GM19455 (cell line): ENCODE measurements around the gene PGF.

ENCODE experiments used
- ATAC-seq: cut with Tn5 transposase; IDR thresholded peaks from one replicate; pipeline ENCODE4 v1.9.1; 2021; ENCODE audit not compliant: unreplicated experiment

PGF gene

DNA sequence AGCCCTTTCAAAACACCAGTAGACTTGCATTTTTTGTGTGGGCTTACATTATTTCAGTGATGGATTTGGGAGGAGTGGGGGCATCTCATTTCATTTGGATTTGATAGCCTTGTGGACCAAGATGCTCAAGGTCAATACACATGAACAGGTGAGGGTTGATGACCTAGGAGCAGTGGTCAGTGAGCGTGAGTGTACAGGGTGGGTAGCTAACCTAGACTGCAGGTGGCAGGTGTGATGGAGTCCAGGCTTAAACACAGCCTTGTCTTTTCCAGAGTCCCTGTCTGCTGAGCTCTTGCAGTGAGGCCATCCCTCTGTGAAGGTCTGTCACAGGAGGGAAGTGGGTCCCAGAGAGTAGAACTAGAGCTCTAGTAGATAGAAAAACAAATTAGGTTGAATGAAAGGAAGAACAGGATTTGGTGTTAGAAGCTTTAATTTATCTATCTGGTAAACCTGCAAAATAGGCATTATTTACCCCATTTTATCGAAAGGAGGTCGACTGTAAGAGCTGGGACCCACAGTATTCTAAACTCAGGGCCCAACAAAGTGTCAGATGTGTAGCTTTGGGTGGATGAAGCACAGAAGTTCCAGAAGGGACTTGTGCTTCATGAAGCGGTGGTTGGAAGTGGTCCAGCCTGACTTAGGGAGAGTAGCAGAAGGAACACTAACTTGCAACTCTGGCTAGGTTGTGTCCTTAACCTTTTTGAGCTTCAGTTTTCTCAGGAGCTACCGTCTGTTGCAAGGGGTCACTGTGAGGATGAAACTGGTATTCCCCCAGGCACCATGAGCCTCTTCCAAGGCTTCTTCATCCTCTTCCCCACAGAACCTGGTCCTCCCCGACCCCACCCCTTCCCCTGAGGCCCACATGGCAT lies 50.5 kb downstream of the PGF start:
- no peak for ATAC-seq

DNA sequence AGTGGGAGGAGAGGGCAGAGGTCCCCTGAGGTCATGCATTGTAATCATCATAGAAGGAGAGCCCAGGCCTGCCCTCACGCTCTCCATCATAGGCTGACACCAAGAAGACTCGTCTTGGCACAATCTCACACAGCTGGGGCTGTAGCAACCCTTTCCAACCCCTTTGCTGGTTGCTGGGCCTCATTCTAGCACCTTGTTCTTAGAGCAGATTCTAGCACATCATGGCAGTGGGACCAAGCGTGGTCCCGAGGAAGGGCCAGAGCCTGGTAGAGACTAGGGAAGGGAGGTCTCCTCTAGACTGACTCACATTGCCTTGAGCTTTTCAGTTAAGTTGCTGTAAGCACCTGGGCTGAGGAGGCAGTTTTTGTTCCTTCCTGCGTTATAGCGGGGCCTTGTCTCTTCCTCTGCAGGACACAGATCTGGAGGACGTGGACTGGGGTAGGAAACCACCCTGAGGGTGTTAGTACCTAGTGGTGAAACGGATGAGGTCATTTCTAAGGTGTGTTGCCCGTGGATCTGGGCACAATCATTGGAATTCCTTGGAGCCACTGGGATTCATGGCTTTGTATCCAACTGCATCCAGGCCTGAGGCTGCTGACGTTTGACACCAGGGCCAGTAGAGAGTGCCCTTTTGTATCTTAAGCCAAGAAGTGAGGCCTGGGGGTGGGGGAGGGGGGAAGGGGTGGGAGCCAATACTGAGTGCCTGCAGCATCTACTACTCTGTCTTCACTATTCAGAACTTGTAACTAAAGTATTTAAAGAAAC lies 52.3 kb downstream of the PGF start:
- ATAC-seq = no peak

DNA sequence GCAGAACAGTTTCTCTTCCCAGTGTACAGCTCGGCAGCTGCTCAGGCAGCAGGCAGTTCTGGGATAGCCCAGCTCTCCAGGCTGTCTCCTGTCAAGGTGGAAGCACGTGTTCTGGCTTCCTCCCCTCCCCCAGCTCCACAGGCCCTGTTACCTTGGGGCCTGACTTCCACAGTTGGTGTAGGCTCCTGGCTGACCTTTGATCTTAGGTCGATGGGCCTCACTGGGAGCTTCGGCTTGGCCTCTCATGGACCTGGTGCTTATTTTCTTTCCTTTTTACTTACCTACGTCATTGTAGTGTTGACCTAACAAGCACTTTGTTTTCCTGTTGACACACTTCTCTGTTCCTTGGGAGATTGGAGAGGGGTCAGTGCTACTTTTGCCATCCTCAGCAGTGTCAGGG lies 56.7 kb downstream of the PGF start:
- ATAC-seq = no peak

DNA sequence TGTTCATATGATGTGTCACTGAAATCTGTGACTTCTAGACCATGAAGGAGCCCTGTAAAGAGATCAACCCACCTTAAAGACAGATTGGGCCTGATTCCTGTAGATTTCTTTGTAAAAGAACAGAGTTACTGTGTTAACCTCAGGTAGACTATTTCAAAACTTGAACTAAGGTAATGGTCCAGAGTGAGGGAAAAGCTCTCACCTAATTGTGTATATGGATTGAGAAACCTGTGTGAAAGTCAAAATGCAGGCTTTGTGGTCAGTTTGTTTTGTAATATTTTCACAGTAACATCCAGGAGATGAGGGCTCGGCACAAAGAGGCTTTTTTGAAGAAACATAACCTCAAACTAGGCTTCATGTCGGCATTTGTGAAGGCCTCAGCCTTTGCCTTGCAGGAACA lies 57.3 kb downstream of the PGF start:
- ATAC-seq = no peak

DNA sequence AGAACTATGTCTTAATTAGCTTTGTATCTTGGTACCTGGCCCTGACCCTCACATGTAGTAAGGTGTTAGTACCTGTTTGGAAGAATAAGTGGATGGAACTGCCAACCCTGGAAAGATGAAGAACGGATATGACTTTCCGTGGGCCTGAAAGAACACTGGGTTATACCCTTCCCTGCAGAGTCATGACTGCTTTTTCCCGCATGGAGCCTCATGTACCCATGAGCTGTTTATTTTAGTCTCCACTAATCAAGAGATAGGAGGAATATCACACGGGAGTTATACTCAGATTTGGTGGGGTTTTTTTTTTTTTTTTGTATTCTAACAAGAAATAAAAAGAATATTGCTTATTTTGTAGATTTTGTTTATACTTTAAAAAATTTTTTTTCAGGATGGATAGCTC lies 57.8 kb downstream of the PGF start:
- no peak for ATAC-seq

DNA sequence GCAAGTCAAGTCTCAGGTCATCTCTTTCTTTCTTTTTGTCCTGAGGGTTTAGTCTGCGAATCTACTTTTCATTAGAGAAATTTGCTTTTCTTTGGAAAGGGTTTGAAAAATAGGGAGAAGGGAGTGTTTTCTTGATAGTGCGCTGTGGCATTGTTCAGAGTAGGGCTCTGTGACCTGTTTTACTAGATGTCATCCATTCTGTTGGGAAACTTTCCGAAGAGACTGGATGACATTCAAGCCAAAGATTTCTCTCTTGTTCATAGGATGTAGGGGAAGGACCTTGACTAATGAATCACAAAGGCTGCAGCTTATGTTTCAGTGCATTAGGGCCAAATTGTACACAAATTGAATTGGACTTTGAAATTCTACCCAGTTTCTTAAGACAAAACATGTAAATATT lies 59.0 kb downstream of the PGF start:
- ATAC-seq = no peak

DNA sequence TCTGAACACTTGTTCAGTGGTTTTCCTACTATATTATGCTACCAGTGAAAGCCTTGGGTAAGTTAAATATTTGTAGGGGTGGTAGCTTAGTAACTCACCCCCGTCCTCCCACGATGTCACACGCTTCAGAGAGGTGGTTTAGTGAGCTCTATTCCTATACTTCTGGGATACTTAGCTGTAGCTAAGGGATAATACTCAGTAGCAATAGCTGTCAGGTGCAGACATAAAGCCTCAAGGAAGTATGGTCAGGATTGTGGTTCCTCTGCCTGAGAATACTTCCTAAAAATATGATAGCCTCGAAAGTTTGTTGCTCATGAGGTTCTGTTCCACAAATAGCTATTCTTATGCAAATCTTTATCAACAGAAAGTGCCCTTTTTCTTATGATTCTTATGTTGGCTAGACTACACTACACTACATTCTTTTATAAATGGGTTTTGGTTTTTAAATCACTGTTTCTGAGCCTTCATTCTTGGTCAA lies 61.7 kb downstream of the PGF start:
- no peak for ATAC-seq

DNA sequence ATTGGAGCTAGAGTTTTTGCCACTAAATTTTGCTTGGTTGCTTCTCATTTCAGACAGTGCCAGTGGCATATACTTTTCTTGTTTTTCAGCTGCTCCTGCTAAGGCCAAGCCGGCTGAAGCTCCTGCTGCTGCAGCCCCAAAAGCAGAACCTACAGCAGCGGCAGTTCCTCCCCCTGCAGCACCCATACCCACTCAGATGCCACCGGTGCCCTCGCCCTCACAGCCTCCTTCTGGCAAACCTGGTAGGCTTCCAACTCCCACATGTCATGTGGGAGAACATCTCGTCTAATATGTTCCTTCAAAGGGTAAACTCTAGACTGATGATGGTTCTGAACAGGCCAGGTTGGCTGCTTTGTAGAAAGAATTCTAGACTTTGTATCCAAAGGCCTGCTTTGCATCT lies 62.7 kb downstream of the PGF start:
- ATAC-seq = no peak

DNA sequence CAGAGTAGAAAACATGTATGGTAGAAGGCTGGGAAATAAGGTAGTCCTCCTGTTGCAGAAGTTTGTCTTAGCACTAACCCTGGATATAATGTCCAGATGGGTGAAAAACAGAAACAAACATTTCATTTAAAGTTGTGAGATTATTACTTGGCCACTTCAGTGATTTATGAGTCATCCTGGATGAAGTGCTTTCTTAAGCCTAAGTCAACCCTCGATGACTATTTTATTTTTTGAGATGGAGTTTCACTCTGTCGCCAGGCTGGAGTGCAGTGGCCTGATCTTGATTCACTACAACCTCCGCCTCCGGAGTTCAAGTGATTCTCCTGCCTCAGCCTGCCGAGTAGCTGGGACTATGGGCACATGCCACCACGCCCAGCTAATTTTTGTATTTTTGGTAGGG lies 63.5 kb downstream of the PGF start:
- ATAC-seq = no peak
